GM21526 (cell line): ENCODE results near the gene CD80.
"Not testable (repeated sequence)": the region's sequence is repeated elsewhere in the genome, so short reads cannot be mapped to it uniquely, and the experiment has no call there.

Experiments
- ATAC-seq: cut with Tn5 transposase; IDR thresholded peaks from one replicate; pipeline ENCODE4 v1.9.1; 2021; ENCODE audit warnings: moderate library complexity; ENCODE audit not compliant: unreplicated experiment, low FRiP score

The CD80 gene

GRCh38 chr3:119585208-119585607 lies 25.8 kb upstream of the CD80 start:
- no peak for ATAC-seq

- no peak for ATAC-seq
Measured at GRCh38 chr3:119582178-119582577, 22.8 kb upstream of the CD80 start.

- peak; percentile 68 for ATAC-seq
Measured at GRCh38 chr3:119580067-119580760, 20.8 kb upstream of the CD80 start.

GRCh38 chr3:119579366-119580066 lies 20.1 kb upstream of the CD80 start, which contains the start of gene ADPRH:
TSS of gene ADPRH (plus strand) at chr3:119579492. CDS start at chr3:119582170, 2,678 bp downstream.
- peak; percentile 59 for ATAC-seq

GRCh38 chr3:119575507-119575906 lies 16.1 kb upstream of the CD80 start:
- ATAC-seq = no peak

GRCh38 chr3:119571688-119572087 lies 12.3 kb upstream of the CD80 start:
- ATAC-seq = no peak

- ATAC-seq = no peak
Measured at GRCh38 chr3:119571230-119571629, 11.8 kb upstream of the CD80 start.

GRCh38 chr3:119570229-119570628 lies 10.8 kb upstream of the CD80 start:
- no peak for ATAC-seq

- ATAC-seq = no peak
Measured at GRCh38 chr3:119569156-119569555, 9.7 kb upstream of the CD80 start.

- ATAC-seq = not testable (repeated sequence)
Measured at GRCh38 chr3:119563334-119563733, 3.9 kb upstream of the CD80 start.

GRCh38 chr3:119562307-119562961 lies 3.0 kb upstream of the CD80 start:
- peak; percentile 59 for ATAC-seq

GRCh38 chr3:119560160-119560559 lies 746 bp upstream of the CD80 start:
- ATAC-seq = no peak

- no peak for ATAC-seq
Measured at GRCh38 chr3:119558626-119559317, 642 bp downstream of the CD80 start.

GRCh38 chr3:119557877-119558269 lies 1.5 kb downstream of the CD80 start:
- ATAC-seq = no peak

- no peak for ATAC-seq
Measured at GRCh38 chr3:119557192-119557876, 2.1 kb downstream of the CD80 start.

- no peak for ATAC-seq
Measured at GRCh38 chr3:119555929-119556328, 3.5 kb downstream of the CD80 start.

GRCh38 chr3:119555309-119555735 lies 4.1 kb downstream of the CD80 start:
- ATAC-seq = no peak

- no peak for ATAC-seq
Measured at GRCh38 chr3:119553823-119554415, 5.5 kb downstream of the CD80 start.

- not testable (repeated sequence) for ATAC-seq
Measured at GRCh38 chr3:119552928-119553327, 6.5 kb downstream of the CD80 start.

GRCh38 chr3:119551598-119551997 lies 7.8 kb downstream of the CD80 start:
- no peak for ATAC-seq
